Stromal cell of bone marrow (primary cell): ENCODE measurements around the gene COL13A1.

Experiments
- DNase-seq: peaks from one replicate; pipeline ENCODE4 v3.0.0-alpha.2; 2012; ENCODE audit warnings: low read depth

The COL13A1 gene

GRCh38 chr10:69866688-69867461 is 65.2 kb downstream of the COL13A1 start:
- DNase-seq = peak; percentile 49

DNA sequence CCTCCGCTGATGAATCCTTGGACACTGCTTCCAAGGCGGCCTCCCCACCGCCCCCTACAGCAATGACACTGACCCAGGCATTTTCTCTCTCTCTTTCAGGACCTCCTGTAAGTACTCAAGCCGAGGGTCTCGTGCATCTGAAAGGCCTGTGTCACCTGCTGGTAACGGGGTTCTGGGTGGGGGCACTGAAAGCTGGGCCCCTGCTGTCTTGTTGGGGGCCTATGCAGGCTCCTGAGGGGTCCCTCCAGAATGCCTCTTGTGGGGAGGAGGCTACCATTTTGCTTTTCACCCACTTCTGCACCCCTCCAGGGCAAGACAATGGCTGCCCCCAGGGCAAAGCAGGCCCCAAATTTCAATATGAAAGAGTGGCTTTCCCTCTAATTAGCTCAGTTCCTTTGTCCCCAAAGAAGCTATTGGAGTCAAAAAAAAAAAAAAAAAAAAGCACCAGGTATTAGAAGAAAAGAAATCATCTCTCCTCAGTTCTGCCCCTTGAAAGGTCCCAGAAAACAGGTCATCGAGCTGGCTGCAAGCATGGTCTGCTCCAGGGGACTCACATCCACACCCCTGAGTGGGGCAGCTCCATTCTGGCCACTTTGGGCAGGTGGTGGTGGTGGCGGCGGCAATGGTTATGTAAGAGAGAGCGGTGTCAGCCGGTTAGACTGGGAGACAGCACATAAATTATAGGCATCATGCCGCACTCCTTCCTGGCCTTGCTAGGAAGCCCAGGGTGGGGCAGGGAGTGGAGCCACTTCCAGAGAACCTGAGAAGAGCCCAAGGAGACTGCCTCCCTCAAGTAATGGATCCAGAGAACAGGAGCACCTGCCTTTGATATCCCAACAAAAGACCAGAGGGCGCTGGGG is 66.2 kb downstream of the COL13A1 start:
- DNase-seq = no peak

DNA sequence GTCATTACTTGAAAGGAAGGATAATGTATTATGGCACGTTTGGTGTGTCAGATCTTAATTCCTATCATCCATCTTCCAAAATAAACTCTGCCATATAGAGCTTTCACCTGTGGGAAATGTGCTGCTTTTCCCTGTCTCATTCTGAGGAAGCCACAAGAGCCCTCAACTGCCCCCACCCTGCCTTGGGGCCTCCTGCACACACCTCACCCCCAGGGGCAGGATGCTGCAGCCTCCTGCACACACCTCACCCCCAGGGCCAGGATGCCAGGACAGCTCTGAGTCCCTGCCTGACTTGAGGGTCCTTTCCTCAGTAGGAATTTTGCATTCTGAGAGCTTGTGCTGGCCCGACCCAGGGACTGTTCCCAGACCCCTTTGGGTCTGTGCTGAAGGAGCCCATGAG is 67.1 kb downstream of the COL13A1 start:
- DNase-seq = no peak

GRCh38 chr10:69869291-69869961 is 67.7 kb downstream of the COL13A1 start:
- peak; percentile 81 for DNase-seq

DNA sequence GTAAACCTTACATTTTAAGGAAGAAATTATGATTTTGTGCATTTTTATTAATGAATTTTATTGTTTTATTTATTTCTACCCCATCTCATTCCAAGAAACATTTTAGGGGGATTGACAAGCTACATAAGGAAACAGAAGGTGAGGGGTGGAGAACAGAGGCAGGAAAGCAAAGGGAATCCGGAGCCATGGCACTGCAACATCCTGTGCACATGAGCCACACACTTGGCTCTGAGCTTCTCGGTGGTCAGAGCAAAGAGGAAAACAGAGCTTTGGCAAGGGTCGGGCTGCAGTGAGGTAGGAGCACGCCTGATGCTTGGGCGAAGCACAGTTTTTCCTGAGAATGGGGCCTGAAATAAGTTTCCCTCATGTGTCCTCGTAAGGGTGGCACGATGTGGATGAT is 68.9 kb downstream of the COL13A1 start:
- no peak for DNase-seq

DNA sequence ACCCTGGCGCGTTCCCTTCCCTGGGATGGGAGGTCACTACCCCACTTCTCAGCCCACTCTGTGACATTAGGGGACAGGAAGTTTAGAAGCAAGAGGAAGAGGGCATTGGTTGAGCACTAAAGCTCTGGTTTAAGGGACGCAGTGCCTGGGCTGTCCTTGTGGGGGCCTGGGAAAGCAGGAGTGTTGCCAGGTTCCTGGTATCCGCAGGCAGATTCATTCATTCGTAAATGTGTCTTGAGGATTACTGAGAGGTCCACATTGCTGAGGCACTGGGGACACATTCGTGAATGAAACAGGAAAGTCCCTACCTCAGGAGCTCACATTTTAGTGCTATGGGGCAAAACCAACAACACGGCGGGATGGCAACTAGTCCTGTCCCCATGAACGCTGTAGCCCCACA is 69.4 kb downstream of the COL13A1 start:
- DNase-seq = no peak

DNA sequence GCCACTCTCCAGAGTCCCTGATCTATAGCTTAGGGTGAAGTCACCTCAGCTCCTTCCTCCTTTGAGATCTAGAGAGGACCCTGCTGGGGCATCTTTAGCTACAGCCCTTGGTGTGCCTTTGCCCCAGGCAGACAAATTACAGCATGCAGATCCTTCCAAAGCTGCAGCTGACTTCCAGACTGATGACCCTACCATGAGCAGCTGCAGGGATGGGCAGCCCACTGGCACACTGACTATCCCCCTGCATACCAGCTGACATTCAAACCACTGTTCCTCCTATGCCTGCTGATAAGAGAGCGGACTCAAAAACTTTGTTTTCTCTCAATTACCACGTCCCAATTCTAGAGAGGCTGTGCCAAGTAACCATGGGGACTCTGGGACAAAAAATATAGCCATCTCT is 70.6 kb downstream of the COL13A1 start:
- no peak for DNase-seq

DNA sequence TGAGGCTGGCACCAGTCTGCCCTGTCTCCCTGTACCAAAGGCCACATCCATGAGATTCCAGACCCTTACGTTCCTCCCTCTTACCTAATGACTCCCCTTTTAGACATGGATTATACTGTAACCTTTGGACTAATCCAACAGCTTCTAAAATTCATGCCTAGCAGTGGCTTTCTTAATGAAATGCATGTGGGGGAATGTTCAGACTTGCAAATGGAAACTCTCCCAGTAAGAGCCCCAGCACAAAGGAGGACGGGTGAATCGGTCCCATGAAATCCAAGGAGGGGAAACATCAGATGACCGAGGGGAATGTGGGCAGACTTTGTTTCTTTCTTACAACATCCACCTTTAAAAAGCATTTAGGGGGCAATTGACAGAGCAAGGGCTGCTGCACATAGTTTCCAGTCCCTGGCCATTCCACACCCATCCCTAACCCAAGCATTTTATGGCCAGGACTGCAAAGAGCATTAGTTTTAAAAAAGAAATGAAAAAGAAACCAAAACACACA is 71.5 kb downstream of the COL13A1 start:
- DNase-seq = no peak

GRCh38 chr10:69874449-69874848 is 72.7 kb downstream of the COL13A1 start:
- peak; percentile 84 for DNase-seq

GRCh38 chr10:69875856-69876255 is 74.2 kb downstream of the COL13A1 start:
- DNase-seq = no peak

DNA sequence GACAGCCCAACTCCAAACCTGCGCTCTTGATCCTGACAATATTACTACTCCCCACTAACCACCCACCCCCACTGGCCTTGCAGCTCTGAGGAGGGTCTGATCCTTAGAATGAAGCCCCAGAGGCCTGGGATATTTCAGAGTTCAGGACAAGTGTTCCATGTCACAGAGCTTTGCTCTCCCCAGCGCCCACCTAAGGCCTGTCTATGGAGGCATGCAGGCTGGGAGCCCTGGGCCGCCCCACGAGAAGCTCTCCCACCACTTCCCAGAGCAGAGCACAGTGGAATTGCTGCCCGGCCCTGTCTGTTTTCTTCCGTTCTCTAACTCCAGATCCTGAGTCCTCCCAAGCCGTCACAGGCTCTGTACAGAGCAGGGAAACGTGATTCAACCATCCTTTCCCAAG is 74.6 kb downstream of the COL13A1 start:
- no peak for DNase-seq

GRCh38 chr10:69876931-69877330 is 75.2 kb downstream of the COL13A1 start:
- no peak for DNase-seq

DNA sequence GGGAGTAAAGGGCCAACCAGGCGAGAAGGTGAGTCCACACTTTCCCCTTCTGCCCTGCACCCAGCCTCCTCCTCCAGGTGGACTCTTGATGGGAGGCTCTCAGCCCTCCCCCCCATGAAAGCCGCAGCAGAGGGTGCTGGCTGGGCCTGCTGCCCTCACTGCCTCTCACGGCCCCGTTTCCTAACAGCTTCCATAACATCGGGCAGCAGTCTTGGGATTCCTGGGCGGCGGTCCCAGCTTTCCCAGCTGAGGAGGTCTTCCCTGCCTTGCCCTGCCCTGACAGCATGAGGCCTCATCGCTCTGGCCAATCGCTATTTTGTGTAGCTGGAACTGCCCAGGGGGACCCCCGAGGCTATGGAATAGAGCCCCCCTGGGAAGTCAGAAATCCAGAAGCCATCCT is 76.3 kb downstream of the COL13A1 start:
- no peak for DNase-seq

DNA sequence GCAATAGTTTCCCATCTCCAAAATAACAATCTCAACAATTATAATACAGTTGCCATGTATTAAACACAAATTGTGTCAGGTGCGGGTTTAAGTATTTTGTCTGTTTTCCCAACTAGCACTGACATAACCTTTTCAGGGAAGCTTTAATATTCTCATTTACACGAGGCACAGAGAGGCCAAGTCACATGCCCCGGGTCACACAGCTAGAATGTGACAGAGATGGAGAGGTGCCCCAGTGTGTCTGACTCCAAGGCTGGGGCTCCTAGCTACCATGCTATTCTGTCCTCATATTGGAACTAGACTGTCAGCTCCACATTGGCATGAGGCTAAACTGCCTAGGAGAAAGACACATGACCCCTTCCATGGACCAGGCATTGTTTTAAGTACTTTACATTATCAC is 77.2 kb downstream of the COL13A1 start:
- no peak for DNase-seq

DNA sequence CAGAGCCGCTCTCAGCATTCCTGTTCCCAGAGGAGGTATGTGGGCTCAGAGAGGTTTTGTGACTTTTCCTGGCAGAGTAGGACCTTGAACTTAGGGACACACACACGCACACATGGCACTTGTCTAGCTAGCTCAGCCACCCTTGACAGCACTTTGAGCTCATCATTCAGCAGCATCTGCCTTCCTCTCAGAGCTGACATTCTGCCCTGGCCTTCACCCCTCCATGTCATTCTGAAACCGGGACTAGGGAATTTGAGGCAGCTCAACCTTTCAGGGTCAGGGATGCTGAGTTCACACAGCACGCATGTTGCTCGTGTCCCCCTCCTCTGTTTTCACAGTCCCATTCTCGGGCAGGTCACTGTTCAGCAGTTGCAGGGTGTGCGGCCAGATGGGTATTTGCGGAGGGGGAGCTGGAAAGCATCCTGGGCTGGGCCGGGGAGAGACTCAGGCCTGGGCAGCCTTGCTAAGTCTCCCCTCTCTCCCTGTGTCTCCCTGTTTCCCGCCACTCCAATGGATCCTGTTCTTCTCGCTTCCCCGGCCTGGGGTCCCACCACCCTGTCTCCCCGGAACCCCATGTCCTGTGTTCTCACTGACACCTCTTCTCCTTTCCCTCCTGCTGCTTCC is 78.0 kb downstream of the COL13A1 start:
- DNase-seq = no peak

DNA sequence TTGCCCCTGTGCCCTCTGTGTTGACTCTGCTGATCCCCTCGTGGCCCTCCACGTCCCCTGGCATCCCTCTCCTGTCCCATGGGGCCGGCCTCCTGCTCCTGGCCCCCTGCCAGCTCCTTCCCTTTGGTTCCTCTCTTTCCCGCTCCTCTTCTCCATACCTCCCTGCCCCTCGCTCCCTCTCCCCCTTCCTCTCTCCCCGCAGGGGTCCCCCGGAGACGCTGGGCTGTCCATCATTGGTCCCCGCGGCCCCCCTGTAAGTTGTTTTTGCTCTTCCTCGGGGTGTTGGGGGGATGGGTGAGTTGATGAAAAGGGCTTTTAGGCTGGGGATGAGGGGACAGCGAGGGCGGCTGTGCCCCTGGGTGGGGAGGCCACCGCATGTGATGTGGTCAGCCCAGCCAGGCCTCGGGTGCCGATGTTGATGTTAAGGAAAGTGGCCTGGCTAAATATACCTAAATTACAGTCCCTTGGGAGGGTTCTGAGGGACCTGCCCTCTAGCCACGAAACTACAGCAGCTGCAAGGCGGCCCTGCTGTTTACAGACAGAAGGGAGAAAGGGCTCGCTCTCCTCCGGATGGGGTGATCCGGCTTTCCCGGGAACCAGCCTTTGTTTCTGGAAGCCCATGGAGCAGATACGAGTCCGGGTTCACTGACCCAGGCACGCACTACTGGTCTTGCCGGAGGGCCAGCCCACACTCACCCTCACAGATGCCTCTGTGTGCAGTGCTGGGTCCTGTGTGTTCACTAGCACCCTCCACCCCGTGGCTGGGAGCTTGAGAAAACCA is 78.8 kb downstream of the COL13A1 start:
- DNase-seq = no peak

- no peak for DNase-seq
Observed at GRCh38 chr10:69881202-69881601, 79.5 kb downstream of the COL13A1 start.

- DNase-seq = no peak
Observed at GRCh38 chr10:69883310-69884023, 81.8 kb downstream of the COL13A1 start.

- no peak for DNase-seq
Observed at GRCh38 chr10:69884024-69884367, 82.3 kb downstream of the COL13A1 start.

- DNase-seq = no peak
Observed at GRCh38 chr10:69884686-69885085, 83.0 kb downstream of the COL13A1 start.
